Hypothalamus (tissue), 51 donors: ENCODE data around the gene CAMK1D.
A peak's percentile ranks its signal among the peaks of the same experiment; 100 is the strongest.
"Not testable (repeated sequence)": the region's sequence is repeated elsewhere in the genome, so short reads cannot be mapped to it uniquely, and the experiment has no call there.

ENCODE experiments used
- DNase-seq, 51 donors: peaks; one replicate each; lab custom pipeline; 2025; lab: John Stamatoyannopoulos, UW

Gene CAMK1D

GRCh38 chr10:12487366-12487765 is 138.0 kb downstream of the CAMK1D start:
- DNase-seq = no peak

GRCh38 chr10:12488626-12489025 is 139.3 kb downstream of the CAMK1D start:
- no peak for DNase-seq

GRCh38 chr10:12489357-12489756 is 140.0 kb downstream of the CAMK1D start:
- DNase-seq = no peak

- DNase-seq = no peak
Measured at GRCh38 chr10:12489806-12490205, 140.5 kb downstream of the CAMK1D start.

- no peak for DNase-seq
Measured at GRCh38 chr10:12490963-12491362, 141.6 kb downstream of the CAMK1D start.

DNA sequence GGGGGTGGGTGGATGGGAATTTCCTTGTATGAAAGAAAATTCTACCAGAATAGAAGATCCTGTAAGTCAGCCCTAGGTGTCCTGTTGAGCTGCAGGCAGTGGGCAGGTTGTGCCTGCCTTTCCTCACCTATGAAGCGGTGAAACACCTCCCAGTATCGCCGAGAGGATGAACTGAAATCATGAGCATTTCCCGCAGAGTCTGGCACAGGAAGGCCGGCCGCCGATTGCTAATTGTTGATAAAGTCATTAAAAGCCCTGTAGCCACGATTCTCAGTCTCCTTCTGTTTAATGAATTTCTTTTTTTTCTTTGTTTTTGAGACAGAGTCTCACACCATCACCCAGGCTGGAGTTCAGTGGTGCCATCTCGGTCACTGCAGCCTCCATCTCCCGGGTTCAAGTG is 142.1 kb downstream of the CAMK1D start:
- DNase-seq = no peak

DNA sequence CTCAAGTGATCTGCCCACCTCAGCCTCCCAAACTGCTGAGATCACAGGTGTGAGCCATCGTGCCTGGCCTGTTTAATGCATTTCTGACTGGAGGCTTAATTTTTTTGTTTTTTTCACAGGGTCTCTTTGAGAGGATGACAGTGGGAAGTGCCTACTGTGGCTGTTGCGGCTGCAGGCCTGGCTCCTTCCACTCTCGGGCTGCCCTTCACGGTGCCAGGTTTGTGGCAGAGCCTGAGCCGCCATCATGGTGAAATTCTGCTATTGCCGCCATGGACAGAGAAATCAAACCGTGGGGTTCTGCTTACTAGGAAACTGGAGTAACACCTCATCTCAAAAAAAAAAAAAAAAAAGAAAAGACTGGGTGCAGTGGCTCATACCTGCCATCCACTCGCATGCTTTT is 142.7 kb downstream of the CAMK1D start:
- DNase-seq = no peak

DNA sequence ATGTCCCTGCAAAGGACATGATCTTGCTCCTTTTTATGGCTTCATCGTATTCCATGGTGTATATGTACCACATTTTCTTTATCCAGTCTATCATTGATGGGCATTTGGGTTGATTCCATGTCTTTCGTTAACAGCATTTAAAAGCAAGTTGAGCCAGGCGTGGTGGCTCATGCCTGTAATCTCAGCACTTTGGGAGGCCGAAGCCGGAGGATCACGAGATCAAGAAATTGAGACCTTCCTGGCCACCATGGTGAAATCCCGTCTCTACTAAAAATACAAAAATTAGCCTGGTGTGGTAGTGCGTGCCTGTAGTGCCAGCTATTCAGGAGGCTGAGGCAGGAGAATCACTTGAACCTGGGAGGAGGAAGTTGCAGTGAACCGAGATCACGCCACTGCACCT is 147.7 kb downstream of the CAMK1D start:
- not testable (repeated sequence) for DNase-seq

- peak in 17 of 51 donors; percentile 3 to 40 (median 19) for DNase-seq
Measured at GRCh38 chr10:12499076-12499986, 150.0 kb downstream of the CAMK1D start.

GRCh38 chr10:12500381-12501303 is 151.3 kb downstream of the CAMK1D start:
- no peak for DNase-seq

- DNase-seq = no peak
Measured at GRCh38 chr10:12501324-12501723, 152.0 kb downstream of the CAMK1D start.

DNA sequence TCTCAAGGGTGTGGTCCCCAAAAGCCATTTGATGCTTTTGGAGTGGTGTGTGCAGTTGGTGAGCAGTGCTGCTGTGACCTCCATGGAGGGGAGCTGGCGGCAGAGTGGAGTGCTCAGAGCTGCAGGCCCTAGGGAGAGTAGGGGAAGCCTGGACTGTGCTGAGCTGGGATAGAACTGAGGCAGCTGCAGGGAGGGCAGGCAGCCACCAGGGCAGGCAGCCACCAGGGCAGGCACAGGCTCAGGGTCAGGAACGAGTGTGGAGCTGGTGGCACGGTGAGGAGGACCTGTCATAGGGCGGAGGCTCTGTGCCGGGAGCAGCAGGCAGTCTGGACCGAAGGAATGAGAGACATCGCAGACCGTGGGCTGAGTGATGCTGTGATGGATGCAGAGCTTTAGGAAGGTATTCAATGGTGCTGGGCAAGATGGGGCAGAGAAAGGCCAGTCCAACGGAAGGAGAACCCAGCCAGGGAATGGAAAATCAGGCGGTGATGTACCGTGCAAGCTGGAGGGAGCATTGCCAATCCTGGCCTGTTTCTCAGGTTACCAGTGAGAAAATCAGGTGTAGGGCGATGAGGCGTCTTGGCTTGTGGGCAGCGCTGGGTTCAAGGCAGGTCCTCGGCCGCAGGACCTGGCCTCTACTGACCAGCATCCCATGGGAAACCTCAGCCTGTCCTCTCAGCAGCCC is 152.6 kb downstream of the CAMK1D start:
- DNase-seq = no peak

DNA sequence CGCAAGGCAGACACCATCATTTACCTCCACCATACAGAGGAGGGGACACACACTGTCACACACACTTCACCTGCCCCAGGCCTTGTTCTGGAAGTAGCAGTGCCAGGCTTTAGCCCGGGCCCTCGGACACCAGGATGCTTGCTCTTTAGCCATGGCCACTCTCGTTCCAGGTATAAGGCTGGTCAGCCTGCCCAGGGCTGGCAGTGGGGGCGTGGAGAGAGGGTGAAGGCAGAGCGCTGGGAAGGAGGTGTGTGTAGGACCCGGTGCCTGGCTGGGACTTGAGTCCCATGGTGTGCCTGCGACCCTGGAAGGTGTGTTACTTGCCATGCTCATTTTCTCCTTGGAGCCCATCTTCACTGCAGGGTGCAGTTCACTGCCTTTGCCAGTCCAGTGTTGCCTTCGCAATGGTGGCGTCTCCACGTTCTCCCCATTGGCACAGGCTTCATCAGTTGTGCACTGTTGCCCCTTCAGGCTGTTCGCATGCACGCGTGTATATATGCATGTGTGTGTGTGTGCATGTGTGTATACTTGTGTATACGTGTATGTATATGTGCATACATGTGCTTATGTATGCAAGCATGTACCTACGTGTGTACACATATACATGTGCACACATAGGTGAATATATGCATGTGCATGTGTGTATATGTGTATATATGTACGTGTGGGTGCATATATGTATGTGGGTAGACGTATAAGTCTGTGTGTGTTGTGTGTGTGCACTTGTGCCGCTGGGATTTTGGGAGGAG is 153.4 kb downstream of the CAMK1D start:
- no peak for DNase-seq

GRCh38 chr10:12503311-12503710 is 154.0 kb downstream of the CAMK1D start:
- DNase-seq = no peak

DNA sequence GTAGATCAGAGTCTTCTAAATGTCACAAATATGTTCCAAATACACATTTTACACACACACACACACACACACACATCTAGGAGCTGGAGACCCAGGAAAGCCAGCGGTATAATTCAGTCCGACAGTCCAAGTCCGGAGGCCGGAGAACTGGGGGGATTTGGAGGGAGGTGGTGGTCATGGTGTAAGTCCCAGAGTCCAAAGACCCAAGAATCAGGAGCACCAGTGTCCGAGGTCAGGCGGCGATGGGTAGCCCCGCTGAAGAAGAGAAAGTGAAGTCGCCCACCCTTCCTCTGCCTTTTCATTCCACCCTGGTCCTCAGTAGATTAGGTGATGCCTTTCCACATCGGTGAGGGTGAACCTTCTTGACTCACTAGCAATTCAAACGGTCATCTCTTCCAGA is 154.8 kb downstream of the CAMK1D start:
- DNase-seq = no peak

DNA sequence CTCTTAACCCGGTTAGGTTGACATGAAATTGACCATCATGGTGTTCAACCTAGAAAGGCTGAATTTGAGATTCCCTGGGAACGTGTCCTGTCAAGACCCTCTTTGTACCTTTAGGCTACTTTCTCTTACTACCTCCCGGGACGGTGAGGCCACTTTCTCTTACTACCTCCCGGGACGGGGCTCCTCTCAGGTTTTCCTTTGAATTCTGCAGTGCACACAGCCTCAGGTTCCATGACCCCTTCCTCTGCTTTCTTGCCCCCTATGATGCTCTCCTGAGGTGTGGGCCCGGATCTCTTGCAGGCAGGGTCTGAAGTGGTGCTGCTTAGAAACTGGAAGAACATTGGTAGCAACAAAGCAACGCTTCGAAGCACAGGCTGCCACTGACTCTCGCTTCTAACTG is 155.3 kb downstream of the CAMK1D start:
- no peak for DNase-seq

GRCh38 chr10:12505683-12506082 is 156.3 kb downstream of the CAMK1D start:
- no peak for DNase-seq

GRCh38 chr10:12507165-12507850 is 158.0 kb downstream of the CAMK1D start:
- no peak for DNase-seq

GRCh38 chr10:12508165-12508564 is 158.8 kb downstream of the CAMK1D start:
- DNase-seq = no peak
